Pancreas (tissue), 10 donors: ENCODE measurements around the gene FZD4. TPM values are rescaled to one million over a fixed set of nuclear protein-coding genes. Genes with fewer than 3 reads are reported as not detected.
"Not testable (repeated sequence)": the region's sequence is repeated elsewhere in the genome, so short reads cannot be mapped to it uniquely, and the experiment has no call there.

Experiments used
- ATAC-seq, 4 donors: fragments of 200-7000 bp; cut with Tn5 transposase; one replicate each; pipeline versions ENCODE4 v1.8.0 to v1.9.1; 2020; ENCODE audit warnings: mild to moderate bottlenecking in 4 of 4, moderate library complexity in 4 of 4
- DNase-seq, 6 donors: peaks; one replicate each; pipeline ENCODE4 v3.0.0-alpha.2; 2020
- FAIRE-seq: peaks from 2 replicates; lab custom pipeline; 2012; peaks lifted over from hg19 to GRCh38; lab: Jason Lieb, UNC
- H3K27ac ChIP-seq, 4 donors: fragments of 200-600 bp; sonication (generic); 1 replicate in 3 of 4; 2 replicates in 1 of 4; pipeline versions ENCODE4 v1.5.0 to v1.8.0; 2020
- H3K27me3 ChIP-seq, 4 donors: fragments of 200-600 bp; one replicate each; pipeline ENCODE4 v1.8.0; 2021
- H3K36me3 ChIP-seq, 3 donors: fragments of 200-600 bp; sonication (generic) in 1 of 3; one replicate each; pipeline versions ENCODE4 v1.5.0 to v1.8.0; 2020 to 2021
- H3K4me1 ChIP-seq, 3 donors: fragments of 200-600 bp; one replicate each; pipeline ENCODE4 v1.8.0; 2021
- H3K4me3 ChIP-seq, 4 donors: fragments of 200-600 bp; sonication (generic) in 2 of 4; one replicate each; pipeline versions ENCODE4 v1.5.0 to v1.8.0; 2020 to 2021
- H3K9me3 ChIP-seq, 4 donors: fragments of 200-600 bp; one replicate each; pipeline ENCODE4 v1.8.0; 2021
- CTCF ChIP-seq, 4 donors: fragments of 200-600 bp; sonication (generic) in 3 of 4; IDR thresholded peaks; one replicate each; pipeline versions ENCODE4 v1.5.0 to v1.8.0; 2021; ENCODE audit warnings: antibody characterized with exemption in 4 of 4
- WGBS, 2 donors: extraction: QIAGEN DNeasy Blood & Tissue Kit; methylation state at CpG; one replicate each; pipeline ENCODE4 v1.1.7; 2013; 5-methylcytosine and 5-hydroxymethylcytosine counted together
- intact Hi-C, 3 donors: fragments of 100-400 bp; cut with DNase I; formaldehyde crosslinking; loops; one replicate each; pipeline versions ENCODE4 v1.11.1 to v1.14.2; 2022
- polyA plus RNA-seq, 2 donors: library from polyadenylated mRNA; stranded (reverse); fragments of 200-250 nt; gene quantifications; one replicate each; pipeline ENCODE4 v1.2.3, GENCODE V29; 2013
- total RNA-seq, 6 donors: library from RNA; stranded (reverse); fragmentation: NEBNext Ultra II Directional in 4 of 6; extraction: Animal tissue kit (Norgen Biotek cat#: 25700) in 4 of 6; gene quantifications; one replicate each; pipeline versions ENCODE4 v1.2.1 to v1.2.4, GENCODE V29; 2021 to 2023
- donor health status: healthy with polysubstance abuse.
- donor health status: DM: no; HTN: no; CAD: no; lungs with moderate emphysema.
- donor health status: DM: no; HTN: no; CAD: no.
- donor health status: control.
- donor health status: control.
- donor health status: Bipolar disorder and iron deficiency.
- donor health status: DM: yes; HTN: yes; CAD: no.
- donor health status: DM: no; HTN: no; CAD: no.
- donor health status: DM: no; HTN: no; CAD: no.
- donor health status: DM: yes; HTN: yes; CAD: no.

The FZD4 gene
- total and polyA plus RNA-seq, 8 donors: 4.7 to 10.8 (median 6.0) TPM

GRCh38 chr11:86996953-86997570 lies 41.9 kb upstream of the FZD4 start:
- 96% methylated on average over 1 of the region's 1 CpG for WGBS, 2 donors
- Histone ChIP-seq H3K9me3 (no peaks in the 10 kb centered on the region), H3K36me3 (no peaks in the 10 kb centered on the region), H3K27me3 (no peaks in the 10 kb centered on the region), H3K27ac (no peak overlapping the region), H3K4me1 (peaks cover 0 to 6% (median 5%) of the 10 kb centered on the region in 3 donors), H3K4me3 (no peak overlapping the region)
- no peak for FAIRE-seq
- no peak for TF ChIP-seq CTCF (IDR thresholded peaks at IDR 0.05)
- no peak for ATAC-seq
- DNase-seq: no peak
- intact Hi-C loops: no loop called here

- no peak overlapping the region for H3K27ac ChIP-seq
- H3K4me1 ChIP-seq: no peaks in the 10 kb centered on the region
- H3K4me3 ChIP-seq: no peak overlapping the region
- FAIRE-seq (no peak), DNase-seq (no peak), ATAC-seq (no peak)
- no peaks in the 10 kb centered on the region for H3K27me3 ChIP-seq
- 79 to 89% methylated on average over 3 of the region's 3 CpGs for WGBS, 2 donors
- no peaks in the 10 kb centered on the region for H3K36me3 ChIP-seq
- TF ChIP-seq CTCF (IDR thresholded peaks at IDR 0.05): no peak
- H3K9me3 ChIP-seq: no peaks in the 10 kb centered on the region
- intact Hi-C loops: no loop called here
These were observed 37.8 kb upstream of the FZD4 start for GRCh38 chr11:86993031-86993430.

GRCh38 chr11:86992340-86992739 lies 37.1 kb upstream of the FZD4 start:
- H3K4me1 ChIP-seq, H3K36me3 ChIP-seq, ATAC-seq, H3K27ac ChIP-seq, H3K9me3 ChIP-seq, FAIRE-seq, H3K27me3 ChIP-seq, intact Hi-C loops, H3K4me3 ChIP-seq, DNase-seq: not testable (repeated sequence)
- 94 to 97% methylated on average over 4 of the region's 4 CpGs for WGBS, 2 donors

GRCh38 chr11:86991341-86991740 lies 36.1 kb upstream of the FZD4 start:
- H3K27me3 ChIP-seq: no peaks in the 10 kb centered on the region
- no peak for TF ChIP-seq CTCF (IDR thresholded peaks at IDR 0.05)
- H3K4me3 ChIP-seq: no peak overlapping the region
- no peaks in the 10 kb centered on the region for H3K36me3 ChIP-seq
- FAIRE-seq: no peak
- no peak for ATAC-seq
- no peaks in the 10 kb centered on the region for H3K9me3 ChIP-seq
- no peaks in the 10 kb centered on the region for H3K4me1 ChIP-seq
- WGBS, 2 donors: 88 to 98% methylated on average over 5 of the region's 5 CpGs
- no peak overlapping the region for H3K27ac ChIP-seq
- intact Hi-C loops: no loop called here
- DNase-seq: no peak

GRCh38 chr11:86990515-86990914 lies 35.3 kb upstream of the FZD4 start:
- ATAC-seq (no peak), DNase-seq (no peak), FAIRE-seq (no peak)
- Histone ChIP-seq H3K9me3 (no peaks in the 10 kb centered on the region), H3K4me1 (no peaks in the 10 kb centered on the region), H3K27me3 (no peaks in the 10 kb centered on the region), H3K27ac (no peak overlapping the region), H3K36me3 (no peaks in the 10 kb centered on the region), H3K4me3 (no peak overlapping the region)
- TF ChIP-seq CTCF (IDR thresholded peaks at IDR 0.05): no peak
- intact Hi-C loops: no loop called here
- 73 to 78% methylated on average over 3 of the region's 3 CpGs for WGBS, 2 donors
